NCI-H82 (cell line): ENCODE data around the gene ME2.
"Not testable (repeated sequence)": the region's sequence is repeated elsewhere in the genome, so short reads cannot be mapped to it uniquely, and the experiment has no call there.

Source experiments
- DNase-seq: peaks from one replicate; lab custom pipeline; 2025; lab: John Stamatoyannopoulos, UW

The ME2 gene

GRCh38 chr18:50924372-50924771, 45.5 kb downstream of the ME2 start:
- DNase-seq: no peak

- no peak for DNase-seq
Observed at GRCh38 chr18:50926521-50926920, 47.6 kb downstream of the ME2 start.

- no peak for DNase-seq
Observed at GRCh38 chr18:50928551-50928950, 49.6 kb downstream of the ME2 start.

- DNase-seq: no peak
Observed at GRCh38 chr18:50933684-50934083, 54.8 kb downstream of the ME2 start.

- DNase-seq: no peak
Observed at GRCh38 chr18:50934545-50935211, 55.8 kb downstream of the ME2 start.

- no peak for DNase-seq
Observed at GRCh38 chr18:50935493-50936191, 56.7 kb downstream of the ME2 start.

GRCh38 chr18:50937183-50937582, 58.3 kb downstream of the ME2 start:
- DNase-seq: no peak

GRCh38 chr18:50938912-50939311, 60.0 kb downstream of the ME2 start:
- DNase-seq: no peak

- DNase-seq: no peak
Observed at GRCh38 chr18:50944245-50944932, 65.5 kb downstream of the ME2 start.

- not testable (repeated sequence) for DNase-seq
Observed at GRCh38 chr18:50945918-50946317, 67.0 kb downstream of the ME2 start.

GRCh38 chr18:50947899-50948298, 69.0 kb downstream of the ME2 start:
- DNase-seq: no peak

- DNase-seq: no peak
Observed at GRCh38 chr18:50949185-50949584, 70.3 kb downstream of the ME2 start.

- DNase-seq: no peak
Observed at GRCh38 chr18:50950626-50951025, 71.7 kb downstream of the ME2 start.

- no peak for DNase-seq
Observed at GRCh38 chr18:50953822-50954221, 74.9 kb downstream of the ME2 start.

GRCh38 chr18:50955253-50955652, 76.3 kb downstream of the ME2 start:
- no peak for DNase-seq

- no peak for DNase-seq
Observed at GRCh38 chr18:50956116-50956515, 77.2 kb downstream of the ME2 start.

GRCh38 chr18:50961974-50962373, 83.1 kb downstream of the ME2 start:
- DNase-seq: no peak

GRCh38 chr18:50967714-50968661, 89.1 kb downstream of the ME2 start, which contains the start of gene ELAC1:
Gene ELAC1, plus strand, starts transcription at chr18:50968040. Its CDS starts 6,365 bp downstream, at chr18:50974405.
- peak; percentile 88 for DNase-seq

GRCh38 chr18:50969448-50969847, 90.5 kb downstream of the ME2 start:
- no peak for DNase-seq

- no peak for DNase-seq
Observed at GRCh38 chr18:50970006-50970405, 91.1 kb downstream of the ME2 start.

GRCh38 chr18:50972404-50972803, 93.5 kb downstream of the ME2 start:
- DNase-seq: not testable (repeated sequence)
